ENCODE data around the gene PRDX3. TPM values are rescaled to one million over a fixed set of nuclear protein-coding genes. Genes with fewer than 3 reads are reported as not detected.
"Not testable (repeated sequence)": the region's sequence is repeated elsewhere in the genome, so short reads cannot be mapped to it uniquely, and the experiment has no call there.

Gene PRDX3
- total RNA-seq, 1 donor = 222 TPM

DNA sequence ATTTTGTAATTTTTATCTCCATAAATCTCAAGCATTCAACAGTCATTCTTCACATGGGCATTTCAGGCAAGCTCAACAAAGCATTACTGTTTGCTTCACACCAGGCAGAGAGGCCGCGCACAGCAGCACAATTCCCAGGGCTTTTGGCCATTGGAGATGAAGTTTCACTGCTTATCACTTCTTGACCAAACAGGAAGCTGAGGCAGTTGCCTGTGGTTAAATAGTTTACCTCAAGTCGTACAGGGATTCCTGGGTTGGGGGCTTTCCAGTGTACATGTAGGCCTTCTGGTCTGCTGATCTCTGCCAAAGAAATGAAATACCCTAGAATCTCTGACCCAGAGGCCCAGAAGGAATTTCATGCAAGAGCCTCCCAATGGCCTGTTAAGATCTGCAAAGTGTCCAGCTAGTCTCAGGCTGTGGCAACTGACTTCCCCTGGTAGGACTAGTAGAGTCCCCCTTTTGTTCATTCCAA, 11.2 kb upstream of the PRDX3 start:
- no peak overlapping the region for H3K4me3 ChIP-seq (ENCODE audit: low read depth, low read length)
- peak; percentile 97 for DNase-seq (ENCODE audit: low read depth)
- TF ChIP-seq, protein P1, sequence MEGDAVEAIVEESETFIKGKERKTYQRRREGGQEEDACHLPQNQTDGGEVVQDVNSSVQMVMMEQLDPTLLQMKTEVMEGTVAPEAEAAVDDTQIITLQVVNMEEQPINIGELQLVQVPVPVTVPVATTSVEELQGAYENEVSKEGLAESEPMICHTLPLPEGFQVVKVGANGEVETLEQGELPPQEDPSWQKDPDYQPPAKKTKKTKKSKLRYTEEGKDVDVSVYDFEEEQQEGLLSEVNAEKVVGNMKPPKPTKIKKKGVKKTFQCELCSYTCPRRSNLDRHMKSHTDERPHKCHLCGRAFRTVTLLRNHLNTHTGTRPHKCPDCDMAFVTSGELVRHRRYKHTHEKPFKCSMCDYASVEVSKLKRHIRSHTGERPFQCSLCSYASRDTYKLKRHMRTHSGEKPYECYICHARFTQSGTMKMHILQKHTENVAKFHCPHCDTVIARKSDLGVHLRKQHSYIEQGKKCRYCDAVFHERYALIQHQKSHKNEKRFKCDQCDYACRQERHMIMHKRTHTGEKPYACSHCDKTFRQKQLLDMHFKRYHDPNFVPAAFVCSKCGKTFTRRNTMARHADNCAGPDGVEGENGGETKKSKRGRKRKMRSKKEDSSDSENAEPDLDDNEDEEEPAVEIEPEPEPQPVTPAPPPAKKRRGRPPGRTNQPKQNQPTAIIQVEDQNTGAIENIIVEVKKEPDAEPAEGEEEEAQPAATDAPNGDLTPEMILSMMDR (IDR thresholded peaks at IDR 0.05; ENCODE audit: insufficient read depth, low read depth, low read length) = no peak

DNA sequence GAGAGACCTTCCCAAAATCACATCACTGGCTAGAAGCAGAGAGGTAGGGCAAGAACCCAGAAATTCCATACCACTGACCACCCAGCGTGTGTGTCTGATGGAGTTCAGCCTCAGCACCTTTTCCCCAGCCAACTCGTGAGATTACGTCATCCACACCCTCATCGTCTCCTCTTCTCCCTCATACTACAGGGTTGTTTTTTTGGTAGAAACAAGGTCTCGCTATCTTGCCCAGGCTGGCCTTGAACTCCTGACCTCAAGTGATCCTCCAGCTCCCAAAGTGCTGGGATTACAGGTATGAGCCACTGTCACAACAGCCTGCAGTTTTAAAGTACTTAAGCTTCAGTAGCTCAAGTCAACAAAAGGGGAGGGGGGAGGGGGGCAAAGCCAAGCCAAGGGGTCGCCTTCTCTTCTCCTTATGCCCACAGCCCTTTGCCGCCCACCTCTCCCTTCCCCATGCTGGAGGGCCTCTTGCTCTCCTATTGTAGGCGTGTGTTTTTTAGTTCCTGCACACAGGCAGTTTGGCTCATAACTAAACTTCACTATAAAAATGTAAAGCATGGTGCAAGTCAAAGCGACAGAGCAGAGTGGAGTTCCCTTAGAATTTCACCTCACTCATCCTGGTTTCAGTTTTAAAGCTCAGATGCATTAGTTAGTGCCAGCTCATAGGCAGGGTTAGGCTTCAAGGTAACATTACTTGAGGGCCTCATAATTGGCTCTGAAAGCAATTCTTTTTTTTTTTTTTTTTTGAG, 5.2 kb upstream of the PRDX3 start:
- TF ChIP-seq, protein P1 (IDR thresholded peaks at IDR 0.05; ENCODE audit: insufficient read depth, low read depth, low read length) = no peak
- DNase-seq (ENCODE audit: low read depth) = no peak
- no peak overlapping the region for H3K4me3 ChIP-seq (ENCODE audit: low read depth, low read length)

GRCh38 chr10:119180850-119181400, 2.3 kb upstream of the PRDX3 start:
- DNase-seq (ENCODE audit: low read depth); H3K4me3 ChIP-seq (ENCODE audit: low read depth, low read length): not testable (repeated sequence)

DNA sequence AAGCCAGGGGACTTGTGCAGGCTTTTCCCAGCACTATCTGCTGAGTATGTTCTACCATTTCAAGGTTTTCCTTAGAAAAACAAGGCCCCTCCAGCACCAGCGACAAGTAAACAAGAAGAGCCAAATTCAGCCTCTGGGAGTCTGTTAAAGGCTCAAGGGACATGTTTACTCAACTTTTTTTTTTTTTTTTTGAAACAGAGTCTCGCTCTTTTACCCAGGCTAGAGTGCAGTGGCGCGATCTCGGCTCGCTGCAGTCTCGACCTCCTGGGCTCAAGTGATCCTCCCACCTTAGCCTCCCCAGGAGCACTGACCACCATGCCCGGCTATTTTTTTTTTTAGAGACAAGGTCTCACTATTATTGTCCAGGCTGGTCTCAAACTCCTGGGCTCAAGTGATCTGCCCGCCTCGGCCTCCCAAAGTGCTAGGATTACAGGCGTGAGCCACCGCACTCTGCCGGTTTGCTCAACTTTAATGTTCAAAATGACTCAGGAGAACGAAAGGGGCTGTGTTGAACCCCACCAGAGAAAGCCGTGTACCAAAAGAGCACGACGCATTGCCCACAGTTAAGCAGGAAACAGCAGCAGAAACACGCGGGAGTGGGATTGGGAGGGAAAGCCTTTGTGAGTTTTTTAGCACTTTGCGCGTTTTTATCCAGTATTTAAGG, 772 bp downstream of the PRDX3 start:
- TF ChIP-seq, protein P1 (IDR thresholded peaks at IDR 0.05; ENCODE audit: insufficient read depth, low read depth, low read length) = no peak
- peak; percentile 45 for DNase-seq (ENCODE audit: low read depth)
- peak overlapping the region; percentile 87 for H3K4me3 ChIP-seq (ENCODE audit: low read depth, low read length)

GRCh38 chr10:119176166-119176565, 2.4 kb downstream of the PRDX3 start:
- TF ChIP-seq, protein P1 (IDR thresholded peaks at IDR 0.05; ENCODE audit: insufficient read depth, low read depth, low read length) = no peak
- peak; percentile 89 for DNase-seq (ENCODE audit: low read depth)
- peak overlapping the region; percentile 27 for H3K4me3 ChIP-seq (ENCODE audit: low read depth, low read length)

GRCh38 chr10:119174109-119174508, 4.5 kb downstream of the PRDX3 start:
- TF ChIP-seq, protein P1 (IDR thresholded peaks at IDR 0.05; ENCODE audit: insufficient read depth, low read depth, low read length) = no peak
- no peak overlapping the region for H3K4me3 ChIP-seq (ENCODE audit: low read depth, low read length)
- no peak for DNase-seq (ENCODE audit: low read depth)

- TF ChIP-seq, protein P1 (IDR thresholded peaks at IDR 0.05; ENCODE audit: insufficient read depth, low read depth, low read length) = no peak
- no peak for DNase-seq (ENCODE audit: low read depth)
- no peak overlapping the region for H3K4me3 ChIP-seq (ENCODE audit: low read depth, low read length)
Measured at GRCh38 chr10:119167041-119167440, 11.6 kb downstream of the PRDX3 start.
